Psoas muscle (tissue), 8 donors: ENCODE data around the gene EIF2AK2. TPM values are rescaled to one million over a fixed set of nuclear protein-coding genes. Genes with fewer than 3 reads are reported as not detected.

Source experiments
- ATAC-seq, 4 donors: fragments of 200-7000 bp; cut with Tn5 transposase; one replicate each; pipeline ENCODE4 v1.9.1; 2020; ENCODE audit warnings: moderate library complexity in 3 of 4, mild to moderate bottlenecking in 2 of 4
- DNase-seq, 2 donors: peaks; one replicate each; pipeline ENCODE4 v3.0.0-alpha.2; 2020
- H3K27ac ChIP-seq: fragments of 200-600 bp; one replicate; pipeline ENCODE4 v1.8.0; 2022
- H3K27me3 ChIP-seq, 3 donors: fragments of 200-600 bp in 1 of 3; one replicate each; pipeline versions ENCODE4 v1.6.1 to v1.8.0; 2013 to 2022; ENCODE audit warnings: low read length in 2 of 3, mild to moderate bottlenecking in 2 of 3, moderate library complexity in 1 of 3; ENCODE audit not compliant: insufficient read depth in 3 of 3
- H3K36me3 ChIP-seq, 2 donors: fragments of 200-600 bp in 1 of 2; one replicate each; pipeline versions ENCODE4 v1.6.1 to v1.8.0; 2013 to 2022; ENCODE audit warnings: low read depth in 1 of 2, mild to moderate bottlenecking in 1 of 2, moderate library complexity in 1 of 2; ENCODE audit not compliant: insufficient read depth in 1 of 2
- H3K4me1 ChIP-seq: fragments of 200-600 bp; one replicate; pipeline ENCODE4 v1.8.0; 2022
- H3K4me3 ChIP-seq: fragments of 200-600 bp; one replicate; pipeline ENCODE4 v1.8.0; 2022; ENCODE audit warnings: mild to moderate bottlenecking
- H3K9me3 ChIP-seq: fragments of 200-600 bp; one replicate; pipeline ENCODE4 v1.8.0; 2022
- CTCF ChIP-seq: fragments of 200-600 bp; IDR thresholded peaks from one replicate; pipeline ENCODE4 v1.8.0; 2022; ENCODE audit warnings: antibody characterized with exemption
- whole genome bisulfite sequencing, 3 donors: extraction: QIAGEN DNeasy Blood & Tissue Kit; methylation state at CpG; one replicate each; pipeline versions ENCODE4 v1.1.6 to v1.1.7; 2013; 5-methylcytosine and 5-hydroxymethylcytosine counted together
- intact Hi-C, 2 donors: fragments of 100-400 bp; cut with DNase I; formaldehyde crosslinking; loops; one replicate each; pipeline versions ENCODE4 v1.11.0 to v1.14.2; 2022
- polyA plus RNA-seq, 3 donors: library from polyadenylated mRNA; stranded (reverse); fragments of 200-250 nt; gene quantifications; one replicate each; pipeline ENCODE4 v1.2.3, GENCODE V29; 2013
- total RNA-seq, 4 donors: library from RNA; stranded (reverse); fragmentation: NEBNext Ultra II Directional in 2 of 4; extraction: Animal tissue kit (Norgen Biotek cat#: 25700) in 2 of 4; gene quantifications; one replicate each; pipeline versions ENCODE4 v1.2.1 to v1.2.4, GENCODE V29; 2021 to 2023
- donor health status: healthy with polysubstance abuse.
- donor health status: DM: no; HTN: no; CAD: no; lungs with moderate emphysema.
- donor health status: Bipolar disorder and iron deficiency.
- donor health status: healthy.
- donor health status: DM: yes; HTN: yes; CAD: no.
- donor health status: DM: no; HTN: no; CAD: no.
- donor health status: DM: no; HTN: no; CAD: no.
- donor health status: DM: yes; HTN: yes; CAD: no.

The EIF2AK2 gene
- total and polyA plus RNA-seq, 7 donors = 1.1 to 16.6 (median 6.7) TPM

- ATAC-seq = no peak
- DNase-seq = no peak
- Histone ChIP-seq H3K27ac (no peak overlapping the region), H3K27me3 (no peaks in the 10 kb centered on the region), H3K36me3 (peaks cover 9 to 85% of the 10 kb centered on the region in 2 donors), H3K9me3 (no peaks in the 10 kb centered on the region), H3K4me1 (no peaks in the 10 kb centered on the region), H3K4me3 (no peak overlapping the region)
- no peak for TF ChIP-seq CTCF
- intact Hi-C loops = no loop called here
- 90 to 93% (median 92%) methylated on average over 4 of the region's 4 CpGs for WGBS, 3 donors
Observed at GRCh38 chr2:37110306-37111212, 46.2 kb downstream of the EIF2AK2 start.

GRCh38 chr2:37109523-37109922 lies 47.3 kb downstream of the EIF2AK2 start:
- no peaks in the 10 kb centered on the region for H3K9me3 ChIP-seq
- no peak for DNase-seq
- no peak overlapping the region for H3K27ac ChIP-seq
- intact Hi-C loops = no loop called here
- H3K27me3 ChIP-seq = no peaks in the 10 kb centered on the region
- ATAC-seq = no peak
- no peaks in the 10 kb centered on the region for H3K4me1 ChIP-seq
- 96 to 97% (median 97%) methylated on average over 4 of the region's 4 CpGs for WGBS, 3 donors
- H3K4me3 ChIP-seq = no peak overlapping the region
- H3K36me3 ChIP-seq = peaks cover 7 to 81% of the 10 kb centered on the region in 2 donors
- no peak for TF ChIP-seq CTCF

- Histone ChIP-seq H3K27me3 (no peaks in the 10 kb centered on the region), H3K9me3 (no peaks in the 10 kb centered on the region), H3K4me1 (no peaks in the 10 kb centered on the region), H3K27ac (no peak overlapping the region), H3K36me3 (peaks cover 7 to 84% of the 10 kb centered on the region in 2 donors), H3K4me3 (no peak overlapping the region)
- no peak for TF ChIP-seq CTCF
- WGBS, 3 donors = 74 to 86% (median 81%) methylated on average over 5 of the region's 5 CpGs
- intact Hi-C loops = no loop called here
- ATAC-seq = no peak
- no peak for DNase-seq
Observed at GRCh38 chr2:37105150-37105549, 51.6 kb downstream of the EIF2AK2 start.

GRCh38 chr2:37104178-37104577 lies 52.6 kb downstream of the EIF2AK2 start:
- TF ChIP-seq CTCF = no peak
- Histone ChIP-seq H3K36me3 (peaks cover 7 to 85% of the 10 kb centered on the region in 2 donors), H3K27me3 (no peaks in the 10 kb centered on the region), H3K4me1 (no peaks in the 10 kb centered on the region), H3K4me3 (no peak overlapping the region), H3K27ac (no peak overlapping the region), H3K9me3 (no peaks in the 10 kb centered on the region)
- intact Hi-C loops = no loop called here
- WGBS, 3 donors = 60 to 87% (median 61%) methylated on average over 2 of the region's 2 CpGs
- ATAC-seq (no peak), DNase-seq (no peak)
